HepG2 (cell line): ENCODE measurements around the gene SMURF2.

Experiments used
- PCBP1 ChIP-seq: fragments of 200-400 bp; formaldehyde crosslinking; IDR thresholded peaks from 2 replicates; pipeline ENCODE4 v1.6.1; 2017; ENCODE audit warnings: mild to moderate bottlenecking, low read depth, low read length, borderline replicate concordance
- TF ChIP-seq, protein P1 (sequence below): sonication (generic); formaldehyde crosslinking; IDR thresholded peaks from 2 replicates; pipeline ENCODE4 v1.4.0; 2020; ENCODE audit warnings: missing genetic modification reagents

DNA sequence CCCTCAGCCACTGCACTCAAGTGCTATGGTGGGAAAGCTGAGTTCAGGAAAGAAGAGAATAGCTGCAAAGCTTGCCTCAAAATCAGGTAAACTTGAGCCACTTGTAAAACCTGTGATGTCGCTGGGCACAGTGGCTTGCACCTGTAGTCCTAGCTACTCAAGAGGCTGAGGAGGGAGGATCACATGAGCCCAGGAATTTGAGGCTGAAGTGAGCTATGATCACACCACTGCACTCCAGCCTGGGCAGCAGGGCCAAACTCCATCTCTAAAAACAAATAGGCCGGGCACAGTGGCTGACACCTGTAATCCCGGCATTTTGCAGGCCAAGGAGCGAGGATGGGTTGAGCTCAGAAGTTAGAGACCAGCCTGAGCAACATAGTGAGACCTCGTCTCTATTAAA, 26.4 kb upstream of the SMURF2 start:
- TF ChIP-seq PCBP1 = no peak
- TF ChIP-seq, protein P1, sequence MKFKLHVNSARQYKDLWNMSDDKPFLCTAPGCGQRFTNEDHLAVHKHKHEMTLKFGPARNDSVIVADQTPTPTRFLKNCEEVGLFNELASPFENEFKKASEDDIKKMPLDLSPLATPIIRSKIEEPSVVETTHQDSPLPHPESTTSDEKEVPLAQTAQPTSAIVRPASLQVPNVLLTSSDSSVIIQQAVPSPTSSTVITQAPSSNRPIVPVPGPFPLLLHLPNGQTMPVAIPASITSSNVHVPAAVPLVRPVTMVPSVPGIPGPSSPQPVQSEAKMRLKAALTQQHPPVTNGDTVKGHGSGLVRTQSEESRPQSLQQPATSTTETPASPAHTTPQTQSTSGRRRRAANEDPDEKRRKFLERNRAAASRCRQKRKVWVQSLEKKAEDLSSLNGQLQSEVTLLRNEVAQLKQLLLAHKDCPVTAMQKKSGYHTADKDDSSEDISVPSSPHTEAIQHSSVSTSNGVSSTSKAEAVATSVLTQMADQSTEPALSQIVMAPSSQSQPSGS (CRISPR knock-in tag) = no peak
